SK-N-SH (cell line): ENCODE results near the gene ZNF438. TPM values are rescaled to one million over a fixed set of nuclear protein-coding genes. Genes with fewer than 3 reads are reported as not detected.

Source experiments
- CTCF ChIA-PET: fragments of 300-600, 350-600 bp; formaldehyde crosslinking; extraction: SDS; loops from one replicate; lab custom pipeline; 2021; lab: Yijun Ruan, JAX
- POLR2A ChIA-PET: fragments of 350-600 bp; sonication (Branson Sonifier 250); formaldehyde crosslinking; extraction: SDS; loops from one replicate; lab custom pipeline; 2020; ENCODE audit warnings: antibody characterized with exemption, inconsistent platforms; lab: Yijun Ruan, JAX
- DNase-seq: peaks from one replicate; pipeline ENCODE4 v3.0.0; 2012
- H2AFZ ChIP-seq: fragments of 200-600 bp; sonication (generic); 2 replicates; pipeline ENCODE4 v1.8.1; 2016; ENCODE audit warnings: antibody characterized with exemption, mild to moderate bottlenecking, low read depth
- H3F3A ChIP-seq: fragments of 200-600 bp; sonication (generic); replicated peaks from 2 replicates; pipeline ENCODE3; 2016; ENCODE audit warnings: antibody characterized with exemption, mild to moderate bottlenecking; ENCODE audit not compliant: insufficient read depth
- H3K27ac ChIP-seq, 2 experiments: fragments of 200-500 bp in 1 of 2; fragments of 200-600 bp in 1 of 2; sonication (Bioruptor generic) in 1 of 2; sonication (generic), shearing (Covaris generic) in 1 of 2; 2 replicates each; pipeline versions ENCODE4 v1.5.1 to v1.6.1; 2014 to 2016; ENCODE audit warnings: low read depth in 2 of 2, inconsistent platforms in 1 of 2, low read length in 1 of 2, mild to moderate bottlenecking in 1 of 2, mixed read lengths in 1 of 2
- H3K27me3 ChIP-seq: fragments of 200-600 bp; sonication (generic), shearing (Covaris generic); 2 replicates; pipeline ENCODE4 v1.6.1; 2016; ENCODE audit warnings: mixed run types; ENCODE audit not compliant: insufficient read depth
- H3K36me3 ChIP-seq, 2 experiments: fragments of 200-500 bp in 1 of 2; fragments of 200-600 bp in 1 of 2; sonication (Bioruptor generic) in 1 of 2; sonication (generic) in 1 of 2; replicated peaks in 1 of 2; 2 replicates each; pipeline versions ENCODE3 to v1.5.1; 2014 to 2016; ENCODE audit warnings: low read length in 1 of 2, mild to moderate bottlenecking in 1 of 2; ENCODE audit not compliant: insufficient read depth in 2 of 2, control insufficient read depth in 1 of 2
- H3K4me1 ChIP-seq, 2 experiments: fragments of 200-500 bp in 1 of 2; fragments of 200-600 bp in 1 of 2; sonication (Bioruptor generic) in 1 of 2; sonication (generic), shearing (Covaris generic) in 1 of 2; 2 replicates each; pipeline versions ENCODE4 v1.5.1 to v1.6.1; 2014 to 2016; ENCODE audit warnings: low read depth in 1 of 2, low read length in 1 of 2, mixed run types in 1 of 2; ENCODE audit not compliant: insufficient read depth in 2 of 2, control insufficient read depth in 1 of 2
- H3K4me2 ChIP-seq: fragments of 200-600 bp; sonication (generic), shearing (Covaris generic); 2 replicates; pipeline ENCODE4 v1.6.1; 2017; ENCODE audit warnings: mixed run types
- H3K4me3 ChIP-seq, 2 experiments: fragments of 200-500 bp in 1 of 2; fragments of 200-600 bp in 1 of 2; sonication (Bioruptor generic) in 1 of 2; sonication (generic), shearing (Covaris generic) in 1 of 2; 2 replicates each; pipeline versions ENCODE4 v1.5.1 to v1.8.1; 2014 to 2016; ENCODE audit warnings: low read depth in 2 of 2, inconsistent platforms in 1 of 2, low read length in 1 of 2, mild to moderate bottlenecking in 1 of 2, mixed read lengths in 1 of 2, moderate library complexity in 1 of 2
- H3K79me2 ChIP-seq: fragments of 200-600 bp; sonication (generic); 2 replicates; pipeline ENCODE4 v1.8.1; 2017; ENCODE audit warnings: mild to moderate bottlenecking; ENCODE audit not compliant: insufficient read depth
- H3K9ac ChIP-seq: fragments of 200-600 bp; sonication (generic); 2 replicates; pipeline ENCODE4 v1.6.1; 2017; ENCODE audit warnings: mixed run types
- H3K9me2 ChIP-seq: fragments of 200-600 bp; sonication (generic); 2 replicates; pipeline ENCODE4 v1.6.1; 2017; ENCODE audit warnings: mixed run types
- H3K9me3 ChIP-seq: fragments of 200-600 bp; sonication (generic); 2 replicates; pipeline ENCODE4 v1.6.1; 2017; ENCODE audit warnings: mixed run types, mild to moderate bottlenecking, moderate library complexity
- H4K20me1 ChIP-seq: fragments of 200-600 bp; sonication (generic); 2 replicates; pipeline ENCODE4 v1.6.1; 2017; ENCODE audit warnings: mild to moderate bottlenecking, mixed run types; ENCODE audit not compliant: insufficient read depth
- FOSL2 ChIP-seq: IDR thresholded peaks from 2 replicates; pipeline ENCODE4 v1.4.0; 2012; ENCODE audit warnings: low read depth, mild to moderate bottlenecking, moderate library complexity, borderline replicate concordance
- FOXM1 ChIP-seq: IDR thresholded peaks from 2 replicates; pipeline ENCODE4 v1.4.0; 2012; ENCODE audit warnings: low read depth, mild to moderate bottlenecking
- GABPA ChIP-seq: IDR thresholded peaks from 2 replicates; pipeline ENCODE4 v1.4.0; 2012; ENCODE audit warnings: low read depth, mild to moderate bottlenecking
- NRF1 ChIP-seq: IDR thresholded peaks from 2 replicates; pipeline ENCODE4 v1.6.1; 2012; ENCODE audit warnings: low read depth, mild to moderate bottlenecking, low read length
- RCOR1 ChIP-seq: fragments of 150-350 bp; IDR thresholded peaks from 2 replicates; pipeline ENCODE4 v1.6.1; 2017; ENCODE audit warnings: antibody characterized with exemption, low read length
- RXRA ChIP-seq: IDR thresholded peaks from 2 replicates; pipeline ENCODE4 v1.4.0; 2012; ENCODE audit warnings: low read depth, mild to moderate bottlenecking, borderline replicate concordance
- SIN3A ChIP-seq: IDR thresholded peaks from 2 replicates; pipeline ENCODE4 v1.6.1; 2012; ENCODE audit warnings: low read depth, mild to moderate bottlenecking, low read length, moderate library complexity, borderline replicate concordance
- TCF12 ChIP-seq: IDR thresholded peaks from 2 replicates; pipeline ENCODE4 v1.4.0; 2012
- WGBS: methylation state at CpG from one replicate; pipeline ENCODE4 v1.1.6; 2017; ENCODE audit warnings: low lambda C conversion rate; 5-methylcytosine and 5-hydroxymethylcytosine counted together
- polyA plus RNA-seq, 3 experiments: library from polyadenylated mRNA; depleted of rRNA; stranded (reverse); fragments of >200 nt; gene quantifications; 2 replicates each; pipeline ENCODE4 v1.2.3, GENCODE V29; 2012
- TF ChIP-seq, protein P1 (sequence below): IDR thresholded peaks from 2 replicates; pipeline ENCODE4 v1.4.0; 2012; ENCODE audit warnings: low read depth, borderline replicate concordance
- TF ChIP-seq, protein P2 (sequence below): fragments of 150-350 bp; IDR thresholded peaks from 2 replicates; pipeline ENCODE4 v1.6.1; 2016; ENCODE audit warnings: mild to moderate bottlenecking, low read depth, low read length
- TF ChIP-seq, protein P3 (sequence below): fragments of 200-600 bp; sonication (generic); IDR thresholded peaks from 2 replicates; pipeline ENCODE4 v1.6.1; 2017; ENCODE audit warnings: antibody characterized with exemption, mild to moderate bottlenecking, moderate library complexity
- TF ChIP-seq, protein P4 (sequence below): IDR thresholded peaks from 2 replicates; pipeline ENCODE4 v1.4.0; 2012; ENCODE audit warnings: low read depth, borderline replicate concordance

Gene ZNF438
- polyA plus RNA-seq, 1 of the 3 experiments (the other 2 are of a cell fraction): 2.1 TPM

DNA sequence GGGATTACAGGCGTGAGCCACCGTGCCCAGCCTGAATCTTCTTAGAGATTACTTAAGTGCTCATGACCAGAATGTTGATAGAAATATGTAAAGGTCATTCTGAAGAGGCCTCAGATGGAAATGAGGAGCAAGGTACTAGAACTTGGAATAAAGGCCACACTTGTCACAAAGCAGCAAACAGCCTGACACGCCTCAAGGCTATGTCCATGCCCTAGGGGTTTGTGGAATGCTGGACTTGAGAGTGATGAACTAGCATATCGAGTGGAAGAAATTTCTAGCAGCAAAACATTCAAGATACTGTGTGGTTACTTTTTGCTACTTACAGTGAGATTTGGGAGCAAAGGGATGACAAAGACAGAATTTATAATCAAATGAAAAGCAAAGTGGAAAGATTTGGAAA is 39.0 kb downstream of the ZNF438 start:
- Histone ChIP-seq H3K27me3 (no peaks in the 10 kb centered on the region), H3K4me2 (no peak overlapping the region), H2AFZ (no peak overlapping the region), H3K4me1 (no peaks in the 10 kb centered on the region; a peak in 1 of 4 replicates), H4K20me1 (no peaks in the 10 kb centered on the region), H3F3A (no peaks in the 10 kb centered on the region), H3K4me3 (no peak overlapping the region), H3K9ac (no peak overlapping the region), H3K36me3 (no peaks in the 10 kb centered on the region), H3K9me2 (no peaks in the 10 kb centered on the region), H3K79me2 (no peaks in the 10 kb centered on the region), H3K27ac (no peak overlapping the region), H3K9me3 (peaks cover 8% of the 10 kb centered on the region; the same call in 1 of the 2 replicates)
- ChIA-PET CTCF (interaction anchor here (0.6 kb wide), 1 partner anchor 100 kb away, joined by 3 read pairs; no protein-coding TSS in a partner anchor), POLR2A (no interaction called here)
- TF ChIP-seq GABPA (no peak), FOSL2 (no peak), NRF1 (no peak), SIN3A (no peak), FOXM1 (no peak), TCF12 (no peak), RXRA (no peak), RCOR1 (no peak)
- TF ChIP-seq, protein P1, sequence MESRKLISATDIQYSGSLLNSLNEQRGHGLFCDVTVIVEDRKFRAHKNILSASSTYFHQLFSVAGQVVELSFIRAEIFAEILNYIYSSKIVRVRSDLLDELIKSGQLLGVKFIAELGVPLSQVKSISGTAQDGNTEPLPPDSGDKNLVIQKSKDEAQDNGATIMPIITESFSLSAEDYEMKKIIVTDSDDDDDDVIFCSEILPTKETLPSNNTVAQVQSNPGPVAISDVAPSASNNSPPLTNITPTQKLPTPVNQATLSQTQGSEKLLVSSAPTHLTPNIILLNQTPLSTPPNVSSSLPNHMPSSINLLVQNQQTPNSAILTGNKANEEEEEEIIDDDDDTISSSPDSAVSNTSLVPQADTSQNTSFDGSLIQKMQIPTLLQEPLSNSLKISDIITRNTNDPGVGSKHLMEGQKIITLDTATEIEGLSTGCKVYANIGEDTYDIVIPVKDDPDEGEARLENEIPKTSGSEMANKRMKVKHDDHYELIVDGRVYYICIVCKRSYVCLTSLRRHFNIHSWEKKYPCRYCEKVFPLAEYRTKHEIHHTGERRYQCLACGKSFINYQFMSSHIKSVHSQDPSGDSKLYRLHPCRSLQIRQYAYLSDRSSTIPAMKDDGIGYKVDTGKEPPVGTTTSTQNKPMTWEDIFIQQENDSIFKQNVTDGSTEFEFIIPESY: no peak
- TF ChIP-seq, protein P2, sequence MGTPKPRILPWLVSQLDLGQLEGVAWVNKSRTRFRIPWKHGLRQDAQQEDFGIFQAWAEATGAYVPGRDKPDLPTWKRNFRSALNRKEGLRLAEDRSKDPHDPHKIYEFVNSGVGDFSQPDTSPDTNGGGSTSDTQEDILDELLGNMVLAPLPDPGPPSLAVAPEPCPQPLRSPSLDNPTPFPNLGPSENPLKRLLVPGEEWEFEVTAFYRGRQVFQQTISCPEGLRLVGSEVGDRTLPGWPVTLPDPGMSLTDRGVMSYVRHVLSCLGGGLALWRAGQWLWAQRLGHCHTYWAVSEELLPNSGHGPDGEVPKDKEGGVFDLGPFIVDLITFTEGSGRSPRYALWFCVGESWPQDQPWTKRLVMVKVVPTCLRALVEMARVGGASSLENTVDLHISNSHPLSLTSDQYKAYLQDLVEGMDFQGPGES: no peak
- TF ChIP-seq, protein P3, sequence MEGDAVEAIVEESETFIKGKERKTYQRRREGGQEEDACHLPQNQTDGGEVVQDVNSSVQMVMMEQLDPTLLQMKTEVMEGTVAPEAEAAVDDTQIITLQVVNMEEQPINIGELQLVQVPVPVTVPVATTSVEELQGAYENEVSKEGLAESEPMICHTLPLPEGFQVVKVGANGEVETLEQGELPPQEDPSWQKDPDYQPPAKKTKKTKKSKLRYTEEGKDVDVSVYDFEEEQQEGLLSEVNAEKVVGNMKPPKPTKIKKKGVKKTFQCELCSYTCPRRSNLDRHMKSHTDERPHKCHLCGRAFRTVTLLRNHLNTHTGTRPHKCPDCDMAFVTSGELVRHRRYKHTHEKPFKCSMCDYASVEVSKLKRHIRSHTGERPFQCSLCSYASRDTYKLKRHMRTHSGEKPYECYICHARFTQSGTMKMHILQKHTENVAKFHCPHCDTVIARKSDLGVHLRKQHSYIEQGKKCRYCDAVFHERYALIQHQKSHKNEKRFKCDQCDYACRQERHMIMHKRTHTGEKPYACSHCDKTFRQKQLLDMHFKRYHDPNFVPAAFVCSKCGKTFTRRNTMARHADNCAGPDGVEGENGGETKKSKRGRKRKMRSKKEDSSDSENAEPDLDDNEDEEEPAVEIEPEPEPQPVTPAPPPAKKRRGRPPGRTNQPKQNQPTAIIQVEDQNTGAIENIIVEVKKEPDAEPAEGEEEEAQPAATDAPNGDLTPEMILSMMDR: no peak
- TF ChIP-seq, protein P4, sequence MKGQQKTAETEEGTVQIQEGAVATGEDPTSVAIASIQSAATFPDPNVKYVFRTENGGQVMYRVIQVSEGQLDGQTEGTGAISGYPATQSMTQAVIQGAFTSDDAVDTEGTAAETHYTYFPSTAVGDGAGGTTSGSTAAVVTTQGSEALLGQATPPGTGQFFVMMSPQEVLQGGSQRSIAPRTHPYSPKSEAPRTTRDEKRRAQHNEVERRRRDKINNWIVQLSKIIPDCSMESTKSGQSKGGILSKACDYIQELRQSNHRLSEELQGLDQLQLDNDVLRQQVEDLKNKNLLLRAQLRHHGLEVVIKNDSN: no peak
- 82% methylated on average over 4 of the region's 4 CpGs for WGBS
- no peak for DNase-seq
